GM06990 (cell line): ENCODE data around the gene BRAT1.

Experiments used
- DNase-seq: peaks from one replicate; pipeline ENCODE4 v3.0.0-alpha.2; 2011; ENCODE audit not compliant: insufficient read length; ENCODE audit errors: extremely low read depth
- H3K27me3 ChIP-seq: replicated peaks from 2 replicates; pipeline ENCODE4 v1.6.0; 2011; ENCODE audit warnings: low read length; ENCODE audit not compliant: control insufficient read depth, insufficient read depth
- H3K36me3 ChIP-seq: 2 replicates; pipeline ENCODE4 v1.5.1; 2011; ENCODE audit warnings: low read length; ENCODE audit not compliant: control insufficient read depth, insufficient read depth
- H3K4me3 ChIP-seq: replicated peaks from 2 replicates; pipeline ENCODE4 v1.5.1; 2011; ENCODE audit warnings: low read depth, mild to moderate bottlenecking, control low read depth, low read length
- TF ChIP-seq, protein P1 (sequence below): IDR thresholded peaks from 2 replicates; pipeline ENCODE4 v1.5.1; 2011; ENCODE audit warnings: low read length, control low read depth, mild to moderate bottlenecking, inconsistent platforms; ENCODE audit not compliant: insufficient read depth, poor library complexity, severe bottlenecking

BRAT1 gene

DNA sequence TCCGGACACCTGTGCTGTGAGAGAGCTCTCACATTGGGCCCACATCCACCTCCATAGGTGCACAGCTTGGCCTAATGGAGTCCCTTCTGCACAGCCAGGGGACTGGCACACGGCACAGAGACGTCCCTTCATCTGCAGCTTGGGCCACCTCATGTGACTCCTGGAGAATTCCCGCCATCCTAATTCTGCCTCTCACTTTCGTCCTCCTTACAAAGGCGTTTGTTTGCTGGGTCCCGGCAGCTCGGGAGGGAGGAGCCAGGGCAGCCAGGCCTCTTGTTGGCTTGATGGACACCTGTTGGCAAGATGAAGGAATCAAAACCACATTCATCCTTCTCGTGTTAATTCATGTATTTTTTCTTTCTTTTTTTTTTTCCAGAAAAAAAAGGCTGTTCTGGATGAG lies 45.7 kb upstream of the BRAT1 start:
- DNase-seq = no peak
- H3K36me3 ChIP-seq = no peaks in the 10 kb centered on the region; the same call in 1 of the 2 replicates
- TF ChIP-seq, protein P1, sequence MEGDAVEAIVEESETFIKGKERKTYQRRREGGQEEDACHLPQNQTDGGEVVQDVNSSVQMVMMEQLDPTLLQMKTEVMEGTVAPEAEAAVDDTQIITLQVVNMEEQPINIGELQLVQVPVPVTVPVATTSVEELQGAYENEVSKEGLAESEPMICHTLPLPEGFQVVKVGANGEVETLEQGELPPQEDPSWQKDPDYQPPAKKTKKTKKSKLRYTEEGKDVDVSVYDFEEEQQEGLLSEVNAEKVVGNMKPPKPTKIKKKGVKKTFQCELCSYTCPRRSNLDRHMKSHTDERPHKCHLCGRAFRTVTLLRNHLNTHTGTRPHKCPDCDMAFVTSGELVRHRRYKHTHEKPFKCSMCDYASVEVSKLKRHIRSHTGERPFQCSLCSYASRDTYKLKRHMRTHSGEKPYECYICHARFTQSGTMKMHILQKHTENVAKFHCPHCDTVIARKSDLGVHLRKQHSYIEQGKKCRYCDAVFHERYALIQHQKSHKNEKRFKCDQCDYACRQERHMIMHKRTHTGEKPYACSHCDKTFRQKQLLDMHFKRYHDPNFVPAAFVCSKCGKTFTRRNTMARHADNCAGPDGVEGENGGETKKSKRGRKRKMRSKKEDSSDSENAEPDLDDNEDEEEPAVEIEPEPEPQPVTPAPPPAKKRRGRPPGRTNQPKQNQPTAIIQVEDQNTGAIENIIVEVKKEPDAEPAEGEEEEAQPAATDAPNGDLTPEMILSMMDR = no peak
- no peak overlapping the region for H3K4me3 ChIP-seq
- H3K27me3 ChIP-seq = no peaks in the 10 kb centered on the region

DNA sequence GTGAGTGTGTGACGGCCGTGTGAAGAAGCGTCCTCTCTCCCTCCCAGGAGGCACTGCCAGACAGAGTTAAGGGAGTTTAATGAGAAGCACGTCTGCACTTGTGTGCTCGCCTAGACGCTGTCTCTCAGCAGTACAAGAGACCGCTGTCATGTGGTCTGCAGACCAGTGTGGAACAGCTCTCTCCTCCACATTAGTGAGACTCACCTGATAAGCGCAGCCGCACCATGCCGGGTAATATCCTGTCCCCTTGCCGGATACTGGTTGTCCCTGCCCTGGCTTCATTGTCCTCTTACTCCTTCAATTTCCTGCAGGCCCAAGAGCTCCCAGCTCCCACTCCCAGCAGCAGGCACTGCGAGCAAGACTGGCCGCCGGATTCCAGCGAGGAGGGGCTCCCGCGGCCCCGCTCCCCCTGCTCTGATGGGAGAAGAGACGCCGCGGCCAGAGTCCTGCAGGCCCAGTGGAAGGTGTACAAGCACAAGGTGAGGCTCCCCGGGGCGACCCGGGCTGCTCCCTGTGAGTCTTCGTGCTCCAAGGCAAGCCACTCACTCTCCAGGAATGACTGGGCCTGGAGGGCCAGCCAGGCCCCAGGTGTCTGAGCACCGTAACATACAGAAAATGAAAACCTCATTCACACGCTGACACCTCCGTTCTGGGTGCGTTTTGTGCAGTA lies 43.0 kb upstream of the BRAT1 start:
- H3K4me3 ChIP-seq = no peak overlapping the region
- H3K36me3 ChIP-seq = no peaks in the 10 kb centered on the region; the same call in 1 of the 2 replicates
- H3K27me3 ChIP-seq = no peaks in the 10 kb centered on the region
- DNase-seq = no peak
- TF ChIP-seq, protein P1 = no peak

DNA sequence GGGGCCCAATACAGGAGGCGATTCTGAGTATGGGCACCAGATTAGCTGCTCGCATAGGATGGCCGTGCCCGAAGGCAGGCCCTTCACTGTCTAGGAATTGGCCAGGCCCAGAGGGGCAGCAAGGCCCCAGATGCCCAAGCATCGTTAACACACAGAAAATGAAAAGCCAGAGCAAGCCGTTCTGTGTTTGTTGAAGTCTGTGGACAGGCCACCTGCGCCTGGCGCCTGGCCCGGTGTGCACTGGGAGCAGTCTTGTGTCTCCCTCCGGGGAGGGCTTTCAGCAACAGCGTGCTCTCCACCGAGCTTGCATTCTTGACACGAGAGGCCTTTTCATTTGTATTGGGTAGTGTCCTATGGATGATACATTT lies 41.9 kb upstream of the BRAT1 start:
- TF ChIP-seq, protein P1 = no peak
- H3K36me3 ChIP-seq = no peaks in the 10 kb centered on the region; the same call in 1 of the 2 replicates
- H3K27me3 ChIP-seq = no peaks in the 10 kb centered on the region
- H3K4me3 ChIP-seq = no peak overlapping the region
- no peak for DNase-seq

DNA sequence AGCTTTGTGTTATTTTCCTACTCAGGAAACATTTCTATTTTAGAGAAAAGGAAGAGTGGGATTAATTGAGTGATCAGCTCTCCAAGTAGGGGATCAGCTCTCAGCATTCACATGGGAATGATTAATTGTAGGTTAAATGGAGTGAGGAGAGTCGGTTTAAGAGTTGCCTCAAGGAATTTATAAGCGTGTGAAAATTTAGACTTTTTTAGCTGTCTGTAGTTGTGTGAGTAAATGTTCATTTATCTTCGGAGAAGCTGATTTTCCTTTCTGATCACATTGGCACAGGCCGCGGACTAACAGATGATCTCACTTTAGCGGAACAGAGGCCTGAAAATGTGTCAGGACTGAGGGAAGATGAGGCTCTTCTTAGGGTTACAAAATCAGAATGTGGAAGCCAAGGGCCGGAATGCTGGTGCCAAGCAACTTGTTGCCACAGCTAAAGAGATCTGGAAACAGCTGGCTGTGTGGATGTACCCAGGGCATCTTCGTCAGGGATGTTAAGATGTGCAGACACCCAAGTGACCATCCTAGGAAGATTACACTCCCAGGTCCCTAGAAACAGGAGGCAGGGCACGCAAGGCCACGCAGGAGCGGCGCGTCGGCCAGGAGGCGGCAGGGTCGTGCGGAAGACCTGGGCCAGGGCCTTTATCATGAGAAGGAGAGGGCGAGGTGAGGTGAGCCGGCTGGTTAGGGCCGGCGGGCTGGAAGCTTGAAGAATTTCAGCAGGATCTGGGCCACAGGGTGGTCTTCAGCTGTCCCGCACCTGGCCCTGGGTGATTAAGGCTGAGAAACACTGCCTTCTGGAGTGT lies 41.3 kb upstream of the BRAT1 start:
- no peak for DNase-seq
- TF ChIP-seq, protein P1 = no peak
- H3K27me3 ChIP-seq = no peaks in the 10 kb centered on the region
- no peaks in the 10 kb centered on the region; the same call in 1 of the 2 replicates for H3K36me3 ChIP-seq
- no peak overlapping the region for H3K4me3 ChIP-seq

DNA sequence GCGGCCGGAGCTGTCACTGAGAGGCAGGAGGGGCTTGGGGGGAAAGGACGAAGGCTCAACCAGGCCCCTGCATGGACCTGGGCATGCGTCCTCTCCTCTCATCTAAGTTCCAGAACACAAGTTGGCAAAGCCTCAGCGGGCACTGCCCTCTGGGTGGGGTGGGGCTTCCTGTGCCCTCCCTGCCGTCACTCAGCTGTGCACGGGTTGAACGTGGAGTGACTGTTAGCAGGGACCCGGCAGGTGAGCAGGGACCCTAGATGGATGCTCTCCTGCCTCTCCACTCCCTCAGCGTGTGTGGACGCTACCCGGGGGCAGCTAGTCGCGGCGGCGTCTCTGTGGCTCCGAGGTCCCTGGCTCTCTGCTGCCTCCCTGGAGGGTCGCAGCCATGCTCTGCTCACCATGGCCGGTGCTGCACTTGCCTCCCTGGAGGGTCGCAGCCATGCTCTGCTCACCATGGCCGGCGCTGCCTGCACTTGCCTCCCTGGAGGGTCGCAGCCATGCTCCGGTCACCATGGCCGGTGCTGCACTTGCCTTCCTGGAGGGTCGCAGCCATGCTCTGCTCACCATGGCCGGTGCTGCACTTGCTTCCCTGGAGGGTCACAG lies 40.0 kb upstream of the BRAT1 start:
- Histone ChIP-seq H3K27me3 (no peaks in the 10 kb centered on the region), H3K4me3 (no peak overlapping the region), H3K36me3 (no peaks in the 10 kb centered on the region; the same call in 1 of the 2 replicates)
- no peak for DNase-seq
- TF ChIP-seq, protein P1 = no peak
